GM19324 (cell line): ENCODE results near the gene HAPLN3.

Source experiments
- ATAC-seq: cut with Tn5 transposase; IDR thresholded peaks from one replicate; pipeline ENCODE4 v1.9.1; 2021; ENCODE audit warnings: mild to moderate bottlenecking, moderate library complexity; ENCODE audit not compliant: unreplicated experiment, low FRiP score

HAPLN3 gene

DNA sequence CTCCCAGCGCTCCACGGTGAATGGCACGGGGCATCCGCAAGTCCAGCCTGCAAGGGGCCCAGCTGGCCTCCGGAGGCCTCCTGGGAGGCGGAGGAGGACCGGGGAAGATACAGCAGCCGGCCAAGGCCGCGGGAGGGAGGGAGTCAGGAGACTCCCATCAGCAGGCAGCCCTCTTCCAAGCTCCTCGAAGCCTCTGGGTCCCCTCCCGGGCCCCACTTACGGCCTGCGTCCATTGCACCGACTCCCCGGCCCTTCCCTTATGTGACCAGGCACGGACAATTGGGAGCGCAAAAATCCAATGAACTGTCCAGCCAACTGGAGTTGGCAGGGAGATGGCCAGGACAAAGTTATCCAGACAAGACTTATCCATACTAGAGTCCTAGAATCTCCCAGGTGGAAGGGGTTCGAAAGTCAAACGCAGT is 17.2 kb upstream of the HAPLN3 start:
- ATAC-seq = no peak

GRCh38 chr15:88911766-88912118 is 16.4 kb upstream of the HAPLN3 start:
- ATAC-seq = no peak

- no peak for ATAC-seq
These were observed 14.8 kb upstream of the HAPLN3 start for GRCh38 chr15:88909956-88910831.

DNA sequence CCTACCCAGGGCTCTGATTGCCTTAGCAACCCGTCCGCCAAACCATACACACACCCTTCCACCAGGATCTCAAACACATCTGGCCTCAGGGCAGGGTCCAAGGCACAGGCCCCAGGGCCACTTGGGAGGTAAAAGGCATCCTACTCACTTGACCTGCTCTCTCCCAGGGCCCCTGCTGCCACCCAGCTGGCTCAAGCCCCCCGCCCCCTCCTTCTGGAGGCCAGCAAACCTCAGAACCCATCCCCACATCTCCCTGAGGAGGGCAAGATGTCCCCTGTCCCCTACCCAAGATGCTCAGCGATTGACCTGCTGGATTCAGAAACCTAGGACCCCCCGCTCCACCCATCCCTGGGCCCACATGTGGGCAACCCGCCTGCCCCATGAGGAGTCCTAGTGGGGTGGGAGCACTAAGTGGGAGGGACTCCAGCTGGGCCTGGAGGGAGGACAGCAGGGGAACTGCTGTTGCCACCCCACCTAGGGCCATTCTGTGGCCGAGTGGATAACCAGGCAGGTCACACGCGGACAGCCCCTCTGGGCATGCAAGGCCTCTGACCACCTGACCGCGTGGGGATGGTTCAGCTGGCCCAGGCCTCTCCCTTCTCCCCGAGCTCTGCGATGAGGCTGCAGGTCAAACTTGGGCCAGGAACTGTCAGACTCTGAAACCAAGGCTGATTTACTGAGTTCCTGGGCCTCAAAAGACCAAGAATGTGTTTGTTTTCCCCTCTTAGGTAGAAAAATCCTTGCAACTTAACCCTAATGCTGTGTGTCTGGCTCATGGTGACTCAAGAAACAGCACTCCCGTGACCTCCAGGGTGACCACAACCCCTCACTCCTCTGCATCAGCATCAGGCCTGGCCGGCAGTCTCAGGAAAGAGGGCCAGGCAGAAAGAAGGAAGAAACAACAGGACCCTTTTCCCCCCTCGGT is 13.6 kb upstream of the HAPLN3 start:
- no peak for ATAC-seq

- no peak for ATAC-seq
These were observed 12.8 kb upstream of the HAPLN3 start for GRCh38 chr15:88908123-88908522.

GRCh38 chr15:88907111-88907510 is 11.8 kb upstream of the HAPLN3 start:
- ATAC-seq = no peak

GRCh38 chr15:88906551-88906950 is 11.2 kb upstream of the HAPLN3 start:
- no peak for ATAC-seq

DNA sequence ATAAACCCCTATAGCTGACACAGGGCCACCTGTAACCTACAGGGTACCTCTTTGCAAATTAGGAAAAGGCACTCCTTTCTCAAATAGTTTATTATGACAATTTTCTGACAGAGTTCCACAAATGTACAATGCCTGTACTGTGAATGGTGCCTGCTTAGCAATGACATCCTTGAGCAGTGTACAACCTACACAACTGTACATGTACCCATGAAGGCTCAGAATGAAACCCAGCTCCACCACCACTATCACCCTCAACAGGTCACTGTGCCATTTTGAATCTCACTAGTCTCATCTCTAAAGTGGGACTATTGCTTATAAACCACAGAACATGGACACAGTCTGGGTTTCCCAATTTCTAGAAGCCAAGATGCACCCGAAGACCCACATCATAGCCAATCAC is 10.8 kb upstream of the HAPLN3 start:
- no peak for ATAC-seq

DNA sequence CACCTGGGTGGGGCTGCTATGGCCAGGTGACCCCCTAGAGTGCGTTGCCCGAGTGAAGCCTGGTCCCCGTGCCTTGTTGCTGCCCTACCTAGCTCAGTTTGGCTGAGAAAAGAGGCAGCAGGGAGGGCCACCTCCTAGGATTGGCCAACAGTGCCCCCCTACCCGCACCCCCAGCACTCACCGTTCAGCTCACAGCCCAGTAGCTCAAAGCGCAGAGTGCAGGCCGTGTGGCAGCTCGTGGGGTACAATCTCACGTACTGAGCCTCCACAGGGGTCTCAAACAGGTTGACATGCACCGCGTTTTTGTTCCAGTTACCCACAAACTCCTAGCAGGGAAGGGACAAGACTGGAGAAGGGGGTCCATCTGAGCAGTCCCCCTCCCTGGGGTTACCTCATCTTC is 10.2 kb upstream of the HAPLN3 start:
- ATAC-seq = no peak

DNA sequence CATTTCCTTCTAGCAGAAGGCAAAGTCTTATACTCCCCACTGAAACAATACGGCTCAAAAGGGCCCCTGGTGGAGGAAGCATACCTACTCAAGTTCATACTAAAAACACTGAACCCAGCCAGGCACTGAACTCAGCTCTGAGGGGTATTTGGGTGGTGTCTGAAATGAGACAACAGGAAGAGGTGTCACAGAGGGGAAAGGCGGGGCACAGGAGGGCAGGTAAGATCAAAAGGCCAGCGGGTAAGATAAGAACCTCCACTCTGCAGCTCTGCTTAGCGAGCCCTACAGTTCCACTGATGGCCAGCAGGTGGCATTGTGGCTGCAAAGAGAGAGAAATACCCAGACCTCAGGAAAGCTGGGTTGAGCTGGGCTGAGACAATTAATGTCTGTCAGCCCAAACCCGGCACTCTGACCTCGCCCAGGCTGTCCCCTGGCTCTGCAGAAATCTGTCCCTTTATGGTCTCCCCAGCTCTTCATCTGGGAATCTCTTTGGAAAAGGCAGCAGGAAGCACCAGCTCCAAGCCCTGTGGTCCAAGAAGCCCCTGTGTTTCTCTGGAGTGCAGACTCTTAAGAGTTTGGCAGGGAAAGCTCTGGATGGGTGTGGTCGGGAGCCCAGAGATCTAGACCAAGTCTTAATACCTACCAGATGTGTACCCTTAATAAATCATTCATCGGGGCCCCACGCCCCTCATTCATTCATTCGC is 9.4 kb upstream of the HAPLN3 start:
- peak; percentile 63 for ATAC-seq

DNA sequence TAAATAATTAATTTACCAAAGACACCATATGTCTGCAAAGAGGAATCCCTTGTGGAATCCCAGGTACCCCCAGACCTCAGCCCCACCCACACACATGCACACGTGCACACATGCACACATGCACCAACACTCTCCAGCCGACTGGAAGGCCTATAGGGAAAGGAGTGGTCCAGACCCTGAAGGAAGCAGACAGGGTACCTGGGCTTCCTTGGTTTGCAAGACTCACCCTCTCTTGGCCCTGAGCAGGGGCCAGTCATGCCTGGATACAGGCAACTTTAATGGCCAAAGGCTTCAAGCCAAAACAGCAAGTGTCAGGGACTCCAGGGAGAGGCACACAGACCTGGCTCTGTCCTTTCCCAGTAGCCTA is 8.9 kb upstream of the HAPLN3 start:
- no peak for ATAC-seq

DNA sequence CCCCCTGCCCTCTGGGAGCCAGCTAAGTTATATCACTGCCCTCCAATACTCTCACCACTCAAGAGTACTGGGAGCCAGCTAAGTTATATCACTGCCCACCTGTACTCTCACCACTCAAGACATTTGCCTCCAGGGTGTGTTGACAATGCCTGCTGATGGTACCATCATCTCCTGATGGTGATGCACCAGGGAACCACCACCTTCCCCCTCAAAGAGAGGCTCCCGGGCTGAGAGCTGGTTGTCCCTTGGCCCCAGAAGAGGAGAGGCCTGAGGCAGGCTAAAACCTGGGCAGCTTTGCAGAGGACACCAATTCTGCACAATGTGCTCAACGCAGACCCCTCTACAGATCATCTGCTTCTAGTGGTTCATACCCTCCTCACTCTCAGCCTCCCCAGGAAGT is 7.5 kb upstream of the HAPLN3 start:
- no peak for ATAC-seq

DNA sequence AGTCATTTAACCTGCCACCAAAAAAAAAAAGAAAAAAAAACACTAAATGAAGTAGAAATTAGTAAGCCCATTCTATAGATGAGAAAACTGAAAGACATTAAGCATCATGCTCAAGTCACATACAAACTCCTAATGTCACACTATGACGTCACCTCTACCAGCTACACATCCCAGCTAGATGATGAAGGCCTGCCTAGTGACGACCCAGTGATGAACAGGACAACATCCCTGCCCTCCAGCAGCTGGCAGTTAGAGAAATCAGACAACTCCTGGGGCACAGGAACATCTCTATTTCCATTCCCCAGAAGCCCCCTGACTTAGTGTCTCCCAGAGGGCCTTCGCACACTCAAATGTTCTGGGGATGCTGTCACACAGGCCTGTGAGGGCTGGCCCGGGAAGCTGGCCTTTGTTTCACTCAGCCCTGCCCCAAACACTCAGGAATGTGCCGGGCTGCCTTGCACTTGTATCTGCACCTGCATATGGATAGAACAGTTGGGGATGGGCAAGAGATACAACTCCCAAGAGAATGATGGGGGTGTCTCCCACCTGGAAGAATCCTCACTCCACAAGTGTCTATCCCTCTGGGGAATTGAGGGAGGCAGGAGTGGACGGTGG is 7.0 kb upstream of the HAPLN3 start:
- no peak for ATAC-seq

- ATAC-seq = no peak
These were observed 6.3 kb upstream of the HAPLN3 start for GRCh38 chr15:88901508-88902220.

- ATAC-seq = no peak
These were observed 5.7 kb upstream of the HAPLN3 start for GRCh38 chr15:88900982-88901418.

GRCh38 chr15:88900309-88900981 is 5.1 kb upstream of the HAPLN3 start:
- no peak for ATAC-seq

DNA sequence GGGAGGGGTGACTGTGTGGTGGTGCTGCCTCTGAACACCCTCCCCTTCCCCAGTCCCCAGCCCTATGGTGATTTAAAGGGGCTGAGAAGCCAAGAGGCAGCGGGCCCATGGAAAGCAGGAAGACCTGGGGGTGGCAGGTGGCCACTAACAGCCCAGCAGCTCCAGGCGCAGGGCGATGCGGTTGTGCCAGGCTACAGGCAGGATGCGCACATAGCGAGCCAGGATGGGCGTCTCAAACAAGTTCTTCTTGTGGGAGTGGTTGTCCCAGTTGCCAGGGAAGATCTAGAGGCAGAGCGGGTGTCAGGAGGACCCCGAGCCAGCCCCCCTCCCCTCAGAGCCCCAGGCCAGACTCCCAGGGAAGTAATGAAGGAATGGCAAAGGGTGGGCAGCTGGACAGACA is 3.9 kb upstream of the HAPLN3 start:
- no peak for ATAC-seq

- ATAC-seq = no peak
These were observed 3.4 kb upstream of the HAPLN3 start for GRCh38 chr15:88898736-88899135.

DNA sequence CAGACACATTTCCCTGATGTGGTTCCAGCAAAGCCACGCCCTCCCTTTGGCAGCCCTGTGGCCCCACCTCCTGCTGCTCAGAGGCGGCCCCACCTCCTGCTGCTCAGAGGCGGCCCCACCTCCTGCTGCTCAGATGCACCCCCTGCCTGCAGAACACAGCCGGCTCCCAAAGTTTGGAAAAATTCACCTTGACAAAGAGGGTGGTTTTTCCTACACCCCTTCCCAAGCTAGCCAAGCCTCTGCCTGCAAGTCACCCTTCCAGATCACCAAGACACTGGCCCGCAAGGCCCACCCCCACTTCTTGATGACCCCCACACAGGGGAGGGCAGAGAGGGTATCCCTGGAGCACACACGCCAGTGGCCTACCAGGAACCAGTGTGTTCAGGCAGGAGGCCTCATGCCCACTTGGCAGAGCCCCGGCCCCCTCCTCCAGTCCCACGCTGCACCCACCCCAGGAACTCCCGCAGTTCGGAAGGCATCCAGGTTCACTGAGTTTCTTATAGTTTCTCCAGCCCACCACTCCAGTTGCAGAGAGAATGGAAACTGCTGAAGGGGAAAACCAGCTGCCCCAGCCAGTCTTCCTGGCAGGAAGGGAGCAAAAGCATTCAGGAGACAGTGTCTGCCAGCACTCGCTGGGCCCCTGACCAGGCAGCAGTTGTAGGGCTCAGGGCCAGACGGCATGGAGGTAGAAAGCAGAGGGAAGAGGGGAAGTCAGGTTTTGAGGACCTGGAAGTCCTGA is 2.3 kb upstream of the HAPLN3 start:
- no peak for ATAC-seq
